SIG-M5 (cell line): ENCODE data around the gene PPP2R5D.
"Not testable (repeated sequence)": the region's sequence is repeated elsewhere in the genome, so short reads cannot be mapped to it uniquely, and the experiment has no call there.

Source experiments
- DNase-seq: peaks from one replicate; lab custom pipeline; 2025; lab: John Stamatoyannopoulos, UW

Gene PPP2R5D

DNA sequence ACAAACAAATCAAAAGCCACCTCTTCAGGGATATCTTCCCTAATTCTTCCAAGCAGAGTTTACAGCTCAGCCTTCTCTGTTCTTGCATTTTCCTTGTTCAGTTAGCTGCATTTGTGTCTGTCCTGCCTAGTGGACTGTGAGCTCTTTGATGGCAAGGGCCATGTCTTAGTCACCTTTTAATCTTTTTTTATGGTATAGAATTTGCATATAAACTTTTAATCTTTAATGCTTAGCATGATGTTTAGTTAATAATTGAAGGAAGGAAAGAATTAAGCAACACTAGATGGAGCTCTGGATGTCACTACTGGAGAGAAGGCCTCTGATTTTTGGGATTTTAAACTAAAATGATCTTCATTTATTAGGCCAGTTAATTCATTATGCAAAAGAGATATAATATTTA lies 12.1 kb downstream of the PPP2R5D start:
- no peak for DNase-seq

DNA sequence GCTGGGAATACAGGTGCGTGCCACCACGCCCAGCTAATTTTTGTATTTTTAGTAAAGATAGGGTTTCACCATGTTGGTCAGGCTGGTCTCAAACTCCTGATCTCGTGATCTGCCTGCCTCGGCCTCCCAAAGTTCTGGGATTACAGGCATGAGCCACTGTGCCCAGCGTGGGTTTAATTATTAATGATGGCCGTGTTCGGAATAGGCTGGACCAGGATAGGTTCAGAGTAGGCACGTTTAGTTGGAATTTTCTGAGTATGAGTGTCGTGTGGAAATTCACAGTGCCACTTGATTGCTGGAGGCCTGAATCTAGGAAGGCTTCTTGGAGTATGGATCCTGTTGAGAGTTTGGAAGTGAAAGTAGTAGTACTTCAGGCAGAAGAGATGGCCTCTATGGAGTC lies 13.8 kb downstream of the PPP2R5D start:
- not testable (repeated sequence) for DNase-seq

DNA sequence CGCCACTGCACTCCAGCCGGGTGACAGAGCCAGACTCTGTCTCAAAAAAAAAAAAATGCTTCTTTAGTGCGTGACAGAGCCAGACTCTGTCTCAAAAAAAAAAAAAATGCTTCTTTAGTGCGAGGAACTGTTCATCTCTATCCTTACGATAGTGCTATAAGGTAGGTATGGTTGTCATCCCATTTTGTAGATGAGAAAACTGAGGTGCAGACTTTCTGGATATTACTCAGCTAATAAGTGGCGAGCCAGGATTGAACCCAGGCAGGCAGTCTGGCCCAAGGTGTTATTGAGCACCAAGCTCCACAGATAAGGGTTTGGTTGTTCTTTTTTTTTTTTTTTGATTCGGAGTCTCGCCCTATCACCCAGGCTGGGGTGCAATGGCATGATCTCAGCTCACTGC lies 17.5 kb downstream of the PPP2R5D start:
- DNase-seq, result no peak

DNA sequence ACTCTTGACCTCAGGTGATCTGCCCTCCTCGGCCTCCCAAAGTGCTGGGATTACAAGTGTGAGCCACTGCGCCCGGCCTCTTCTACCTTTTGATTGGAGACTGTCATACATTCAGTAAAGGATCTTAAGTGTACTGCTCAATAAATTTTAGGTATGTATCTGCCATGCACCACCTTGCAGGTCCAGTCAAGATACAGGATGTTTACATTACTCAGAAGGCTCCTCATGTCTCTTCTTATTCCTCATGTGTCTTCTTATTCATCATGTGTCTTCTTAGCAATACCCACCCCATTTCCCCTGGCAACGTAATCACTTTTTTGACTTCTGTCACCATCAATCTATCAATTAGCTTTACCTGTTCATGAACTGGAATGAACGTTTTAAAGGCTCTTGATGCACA lies 21.5 kb downstream of the PPP2R5D start:
- no peak for DNase-seq

DNA sequence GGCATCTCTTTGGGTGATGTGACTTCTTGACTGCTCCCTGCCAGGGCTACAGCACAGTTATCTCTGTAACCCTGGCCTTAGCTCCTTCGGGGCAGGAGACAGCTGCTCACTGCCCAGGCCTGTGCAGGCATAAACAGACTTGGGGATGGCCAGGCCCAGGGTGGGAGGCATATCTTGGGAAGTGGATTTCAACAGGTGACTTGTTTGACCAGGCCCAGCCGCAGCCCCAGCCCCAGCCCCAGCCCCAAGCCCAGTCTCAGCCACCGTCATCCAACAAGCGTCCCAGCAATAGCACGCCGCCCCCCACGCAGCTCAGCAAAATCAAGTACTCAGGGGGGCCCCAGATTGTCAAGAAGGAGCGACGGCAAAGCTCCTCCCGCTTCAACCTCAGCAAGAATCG lies 21.9 kb downstream of the PPP2R5D start:
- no peak for DNase-seq

DNA sequence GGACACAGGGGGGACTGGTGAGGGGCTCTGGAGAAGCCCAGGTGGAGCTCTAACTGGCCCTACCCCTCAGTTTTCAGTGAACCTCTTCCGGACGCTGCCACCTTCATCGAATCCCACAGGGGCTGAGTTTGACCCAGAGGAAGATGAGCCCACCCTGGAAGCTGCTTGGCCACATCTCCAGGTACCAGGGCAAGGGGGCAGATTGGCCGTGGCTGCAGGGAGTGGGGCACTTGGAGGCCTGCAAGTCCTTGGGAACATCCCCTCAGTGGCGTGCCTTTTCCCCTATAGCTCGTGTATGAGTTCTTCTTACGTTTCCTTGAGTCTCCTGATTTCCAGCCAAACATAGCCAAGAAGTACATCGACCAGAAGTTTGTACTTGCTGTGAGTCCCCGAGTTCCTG lies 22.8 kb downstream of the PPP2R5D start:
- no peak for DNase-seq

DNA sequence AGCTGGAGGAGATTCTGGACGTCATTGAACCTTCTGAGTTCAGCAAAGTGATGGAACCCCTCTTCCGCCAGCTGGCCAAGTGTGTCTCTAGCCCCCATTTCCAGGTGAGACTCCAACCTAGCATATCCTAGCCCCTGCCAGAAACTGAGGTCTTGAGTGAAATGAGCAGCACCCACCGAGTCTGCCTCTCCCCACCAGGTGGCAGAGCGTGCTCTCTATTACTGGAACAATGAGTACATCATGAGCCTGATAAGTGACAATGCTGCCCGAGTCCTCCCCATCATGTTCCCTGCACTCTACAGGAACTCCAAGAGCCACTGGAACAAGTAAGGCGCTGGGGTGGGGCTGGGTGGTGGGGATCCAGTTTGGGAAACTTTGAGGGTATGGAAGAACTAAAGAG lies 24.8 kb downstream of the PPP2R5D start:
- no peak for DNase-seq

DNA sequence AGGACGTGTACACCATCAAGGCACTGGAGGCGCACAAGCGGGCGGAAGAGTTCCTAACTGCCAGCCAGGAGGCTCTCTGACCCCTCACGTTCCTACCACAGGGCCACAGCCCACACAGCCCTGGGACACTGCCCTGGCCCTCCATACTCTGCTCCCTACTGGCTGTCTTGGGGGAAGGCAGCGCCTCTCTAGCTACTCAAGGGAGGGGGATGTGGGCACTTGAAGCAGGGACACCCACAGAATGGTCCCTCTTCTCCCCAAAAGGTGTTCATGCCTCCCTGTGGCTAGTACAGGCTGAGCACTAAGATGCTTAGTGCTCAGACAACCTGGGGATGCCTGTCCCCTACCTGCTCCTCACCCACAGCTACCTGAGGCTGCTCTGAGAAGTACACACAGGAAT lies 26.8 kb downstream of the PPP2R5D start:
- no peak for DNase-seq

DNA sequence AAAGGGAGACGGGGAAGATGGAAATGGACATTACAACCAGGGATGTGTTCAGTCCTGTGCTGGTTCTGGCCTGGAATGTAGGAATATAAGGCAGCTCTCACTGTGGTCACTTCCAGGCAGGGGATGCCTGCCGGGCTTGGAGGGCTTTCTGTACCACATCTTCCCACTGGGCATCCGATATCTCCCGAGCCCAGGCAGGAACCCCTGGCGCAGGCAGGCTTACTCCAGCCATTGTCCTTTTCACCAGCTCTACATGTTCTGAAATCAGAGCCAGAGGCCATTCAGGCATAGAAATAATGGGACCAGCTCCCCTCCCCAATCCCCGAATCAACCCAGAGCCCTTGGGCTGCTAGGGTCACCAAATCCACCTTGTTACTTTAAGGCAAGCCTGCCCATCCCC lies 28.0 kb downstream of the PPP2R5D start:
- no peak for DNase-seq

DNA sequence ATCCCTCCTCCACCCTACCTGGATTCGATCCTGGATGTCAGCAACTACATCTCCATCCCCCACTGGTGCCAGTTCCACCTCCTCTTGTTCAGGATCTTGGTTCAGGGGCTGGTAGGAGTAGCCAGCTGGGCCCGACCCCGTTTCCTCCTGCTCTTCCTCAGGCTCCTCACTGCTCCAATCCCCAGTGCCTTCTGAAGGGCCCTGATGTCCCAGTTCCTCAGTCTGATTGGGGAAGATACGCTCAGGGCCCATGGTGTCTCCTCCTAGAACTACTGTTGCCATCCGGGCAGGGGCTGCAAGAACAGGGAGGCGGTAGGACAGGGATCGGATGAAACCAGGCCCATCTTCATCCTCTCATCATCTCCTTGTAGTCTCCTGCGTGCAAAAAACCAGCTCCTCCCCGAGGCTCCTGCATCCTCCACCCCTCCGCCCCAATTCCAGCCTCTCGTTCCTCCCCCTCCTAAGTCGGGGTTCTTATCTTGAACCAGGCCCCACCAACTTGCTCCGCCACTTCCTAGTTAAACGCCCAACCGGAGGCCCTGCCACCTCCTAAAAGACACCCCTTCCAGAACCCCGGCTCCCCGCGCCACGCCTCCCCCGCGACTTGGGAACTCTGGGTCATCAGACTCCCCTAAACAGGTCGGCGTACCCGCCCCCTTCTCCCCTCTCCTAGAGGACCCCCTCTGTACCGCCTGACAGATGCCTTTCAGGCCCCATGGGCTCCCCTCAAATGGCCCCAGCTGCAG lies 28.9 kb downstream of the PPP2R5D start:
- no peak for DNase-seq

DNA sequence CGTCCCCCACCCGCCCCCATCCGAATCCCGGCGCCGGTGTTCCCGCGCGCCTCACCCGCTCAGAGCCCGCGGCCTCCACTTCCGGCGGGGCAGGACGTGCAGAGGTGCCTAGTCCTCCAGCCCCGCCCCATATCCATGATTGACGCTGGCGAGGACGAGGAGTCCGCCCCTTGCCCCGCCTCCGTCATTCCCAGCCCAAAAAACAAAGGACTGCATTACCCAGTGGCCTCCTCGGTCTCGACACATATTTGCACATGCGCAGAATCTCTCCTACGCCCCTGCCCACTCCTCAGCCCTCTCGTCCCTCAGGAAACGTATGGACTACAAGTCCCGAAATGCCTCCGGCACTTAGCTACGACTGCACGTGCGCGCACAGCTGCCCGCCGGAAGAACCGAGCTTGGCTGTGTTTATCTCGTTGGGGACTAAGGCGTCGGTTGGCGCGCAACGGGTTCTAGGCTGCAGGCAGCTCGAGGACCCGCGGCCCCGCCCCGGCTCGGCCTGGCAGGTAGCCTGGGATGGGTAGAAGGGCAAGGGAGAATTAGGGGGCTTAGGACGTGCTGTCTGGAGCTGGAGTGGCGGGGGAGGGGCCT lies 29.6 kb downstream of the PPP2R5D start, which contains the start of the genes KLHDC3 and MEA1:
TSS of gene KLHDC3 (plus strand) at position 407 of the 591 bp plus-strand sequence. CDS start 2,944 bp downstream, outside the sequence.
TSS of gene MEA1 (minus strand) at position 104 of the 591 bp plus-strand sequence. CDS start 133 bp downstream, outside the sequence.
- peak; percentile 98 for DNase-seq

DNA sequence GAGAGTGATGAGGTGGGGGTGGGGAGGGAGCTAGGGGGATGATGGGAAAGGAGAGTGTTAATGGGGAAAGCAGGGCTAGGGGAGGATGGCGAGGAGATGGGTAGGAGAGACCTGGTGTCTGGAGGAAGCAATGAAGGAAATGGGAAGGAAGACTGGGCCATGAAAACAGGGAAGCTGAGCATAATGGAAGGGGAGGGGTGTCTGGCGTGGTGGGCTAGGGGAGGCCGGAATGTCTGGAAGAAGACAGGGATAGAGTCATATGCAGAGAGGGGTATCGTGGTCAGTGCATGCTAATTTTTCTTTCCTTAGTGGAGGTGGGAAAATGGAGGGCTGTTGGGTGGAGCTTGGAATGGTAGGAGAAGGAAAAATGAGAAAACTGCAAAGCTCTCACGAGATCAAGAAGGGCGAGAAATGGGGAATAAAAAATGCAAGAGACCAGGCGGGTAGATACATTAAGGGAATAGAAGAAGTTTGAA lies 30.1 kb downstream of the PPP2R5D start:
- DNase-seq, result no peak

DNA sequence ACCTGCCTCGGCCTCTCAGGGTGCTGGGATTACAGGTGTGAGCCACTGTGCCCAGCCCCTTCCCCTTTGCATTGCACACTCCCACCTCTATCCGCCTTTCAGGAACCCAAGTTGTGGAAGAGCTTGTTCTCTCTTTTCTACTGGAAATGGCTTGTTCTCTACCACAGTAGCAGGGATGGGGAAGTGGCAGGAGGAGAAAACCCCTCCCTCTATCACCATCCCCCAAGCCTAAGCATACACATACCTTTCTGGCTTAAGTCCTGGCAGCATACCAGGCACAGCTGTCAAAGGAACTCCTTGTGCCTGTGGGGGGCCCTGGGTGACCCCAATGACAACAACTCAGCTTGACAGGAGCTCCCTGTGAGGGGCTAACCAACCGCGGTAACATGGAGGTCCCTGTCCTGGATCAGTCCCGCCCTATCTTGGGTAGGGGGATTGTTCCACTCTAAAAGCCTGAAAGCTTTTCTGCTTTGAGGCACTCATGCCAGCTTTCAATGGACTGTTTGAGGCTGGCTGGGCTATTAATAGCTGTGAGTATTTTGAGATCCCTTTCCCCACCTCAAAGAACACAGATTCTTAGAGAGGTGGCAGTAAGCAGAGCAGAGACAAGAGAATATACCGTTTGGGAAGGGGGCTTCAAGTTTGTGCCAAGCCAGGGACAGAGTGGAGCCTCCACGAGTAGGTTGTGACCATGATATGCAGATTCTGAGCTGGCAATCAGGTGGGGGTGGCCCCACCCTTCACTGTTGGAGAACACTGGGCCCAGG lies 32.0 kb downstream of the PPP2R5D start:
- DNase-seq, result no peak

DNA sequence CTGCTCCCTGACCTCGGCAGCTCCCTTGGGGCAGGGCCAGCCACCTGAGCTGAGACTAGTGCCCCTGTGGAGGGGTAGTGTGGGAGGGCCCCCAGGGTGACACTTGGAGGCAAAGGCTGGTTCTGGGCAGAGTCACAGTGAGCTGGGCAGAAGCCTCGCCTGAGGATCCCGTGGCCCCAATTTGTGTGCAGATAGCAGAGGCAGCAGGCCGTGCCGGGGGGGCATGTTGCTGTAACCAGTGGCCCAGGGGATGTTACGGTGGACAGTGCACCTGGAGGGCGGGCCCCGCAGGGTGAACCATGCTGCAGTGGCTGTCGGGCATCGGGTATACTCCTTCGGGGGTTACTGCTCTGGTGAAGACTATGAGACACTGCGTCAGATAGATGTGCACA lies 32.6 kb downstream of the PPP2R5D start:
- no peak for DNase-seq

DNA sequence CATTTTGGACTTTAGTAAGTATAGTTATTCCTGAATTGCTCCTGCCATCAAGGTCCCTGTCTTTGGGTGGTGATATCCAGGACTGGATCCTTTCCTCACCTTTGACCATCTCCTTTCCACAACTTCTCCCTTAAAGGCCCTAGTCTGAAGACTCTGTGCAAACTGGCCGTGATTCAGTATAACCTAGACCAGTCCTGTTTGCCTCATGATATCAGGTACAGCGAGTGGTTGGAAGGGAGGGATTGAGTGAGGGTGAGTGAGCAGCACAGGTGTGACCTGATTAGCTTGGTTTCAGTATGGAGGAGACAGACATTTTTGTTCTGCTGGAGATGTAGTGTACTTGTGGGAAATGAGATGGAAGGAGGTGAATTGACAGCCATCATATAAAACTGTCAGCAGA lies 34.8 kb downstream of the PPP2R5D start:
- DNase-seq, result no peak

DNA sequence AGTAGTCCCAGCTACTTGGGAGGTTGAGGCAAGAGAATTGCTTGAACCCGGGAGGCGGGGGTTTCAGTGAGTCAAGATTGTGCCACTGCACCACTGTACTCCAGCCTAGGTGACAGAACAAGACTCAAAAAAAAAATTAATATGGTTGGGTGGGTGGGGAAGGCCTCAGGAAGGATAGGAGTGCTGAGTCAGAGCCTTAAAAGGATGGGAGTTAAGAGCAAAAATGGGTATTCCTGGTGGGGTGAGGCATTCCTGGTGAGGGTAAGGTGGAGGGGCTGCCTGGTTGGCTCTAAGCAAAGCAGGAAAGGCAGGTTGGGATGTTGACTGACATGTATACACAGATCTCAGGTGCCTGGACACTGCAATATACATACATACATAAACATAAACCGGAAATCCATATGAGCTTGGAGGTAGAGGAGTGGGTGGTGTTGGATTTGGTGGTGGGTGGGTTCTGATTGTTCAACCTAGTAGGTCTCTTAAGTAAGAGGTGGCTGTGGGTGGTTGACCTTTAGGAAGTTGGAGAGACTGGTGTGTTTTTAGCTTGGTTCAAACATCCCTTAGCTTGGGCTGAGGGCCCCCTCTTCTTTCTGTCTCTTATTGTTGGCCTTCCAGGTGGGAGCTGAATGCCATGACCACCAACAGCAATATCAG lies 35.8 kb downstream of the PPP2R5D start:
- DNase-seq, result no peak

DNA sequence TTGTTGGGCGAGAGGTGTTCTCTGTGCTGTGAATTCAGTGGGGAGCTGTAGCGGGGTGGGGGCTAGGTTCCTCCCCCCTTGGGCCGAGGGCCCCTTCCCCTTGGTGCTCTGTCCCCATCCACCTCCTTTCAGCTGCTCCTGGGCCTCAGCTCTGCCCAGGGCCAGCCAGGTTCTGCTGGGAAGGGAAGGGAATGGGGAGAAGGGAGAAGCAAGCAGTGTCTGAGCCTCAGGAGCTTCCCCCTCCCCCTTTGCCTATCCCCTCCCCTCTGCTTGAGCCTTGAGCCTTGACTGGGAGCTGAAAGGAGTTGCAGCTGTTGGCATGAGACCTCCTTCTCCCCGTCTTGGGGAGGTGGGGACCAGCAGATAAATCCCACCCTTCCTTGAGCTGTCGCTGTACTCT lies 36.5 kb downstream of the PPP2R5D start:
- DNase-seq, result no peak

DNA sequence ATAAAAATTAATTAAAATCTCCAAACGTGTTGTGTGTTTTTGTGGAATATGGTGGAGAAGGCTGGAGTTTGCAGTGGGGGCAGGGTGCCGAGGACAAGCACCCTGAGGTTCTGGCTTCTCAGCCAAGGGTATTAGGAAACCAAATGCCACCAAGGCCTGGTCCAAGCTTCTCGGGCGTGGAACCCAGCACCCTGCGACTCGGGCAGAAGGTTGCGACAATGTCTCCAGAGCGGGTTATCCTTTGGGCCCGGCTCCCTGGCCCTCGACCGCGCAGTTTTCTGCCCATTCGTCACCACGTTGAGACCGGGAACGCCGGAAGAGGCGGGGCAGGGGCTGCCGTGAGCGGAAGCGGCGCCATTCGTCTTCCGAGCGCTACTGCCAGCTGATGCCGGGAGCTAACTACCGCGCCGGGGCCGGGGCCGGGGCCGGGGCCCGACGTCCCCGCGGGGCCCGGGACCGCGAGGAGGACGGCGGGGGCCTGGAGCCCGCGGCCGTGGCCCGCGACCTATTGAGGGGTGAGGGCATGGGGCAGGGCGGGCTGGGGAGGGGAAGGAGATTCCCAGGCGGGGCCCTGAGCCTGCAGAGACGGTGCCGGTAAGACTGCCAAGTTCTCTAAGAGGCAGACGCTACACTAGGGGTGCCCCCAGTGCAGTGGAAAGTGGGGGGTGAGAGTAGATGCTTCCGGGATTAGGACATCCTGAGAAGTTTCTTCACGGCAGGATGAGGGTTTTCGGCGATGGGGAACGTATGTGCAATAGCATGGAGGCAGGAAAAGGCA lies 37.1 kb downstream of the PPP2R5D start, which contains the start of gene RRP36:
TSS of gene RRP36 (plus strand) at position 354 of the 778 bp plus-strand sequence. CDS start at position 386, 32 bp downstream.
- DNase-seq, result no peak

DNA sequence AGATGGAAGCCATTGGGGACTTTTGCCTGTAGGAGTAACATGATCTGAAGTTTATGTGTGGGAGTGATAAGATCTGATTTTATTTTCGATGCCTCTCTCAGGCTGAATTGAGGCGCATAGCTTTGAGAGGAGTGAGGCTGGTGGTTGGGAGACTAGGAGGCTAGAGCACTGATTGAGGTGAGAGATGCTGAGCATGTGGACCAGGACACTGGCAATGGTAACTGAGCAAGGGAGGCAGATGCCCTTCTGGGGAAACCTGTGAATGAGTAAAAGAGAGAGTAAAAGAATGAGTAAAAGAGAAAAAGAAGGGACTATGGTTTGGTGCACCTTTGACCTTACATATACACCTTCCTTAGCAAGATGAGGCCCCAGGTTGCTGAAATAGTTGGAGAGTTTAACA lies 40.1 kb downstream of the PPP2R5D start:
- no peak for DNase-seq

DNA sequence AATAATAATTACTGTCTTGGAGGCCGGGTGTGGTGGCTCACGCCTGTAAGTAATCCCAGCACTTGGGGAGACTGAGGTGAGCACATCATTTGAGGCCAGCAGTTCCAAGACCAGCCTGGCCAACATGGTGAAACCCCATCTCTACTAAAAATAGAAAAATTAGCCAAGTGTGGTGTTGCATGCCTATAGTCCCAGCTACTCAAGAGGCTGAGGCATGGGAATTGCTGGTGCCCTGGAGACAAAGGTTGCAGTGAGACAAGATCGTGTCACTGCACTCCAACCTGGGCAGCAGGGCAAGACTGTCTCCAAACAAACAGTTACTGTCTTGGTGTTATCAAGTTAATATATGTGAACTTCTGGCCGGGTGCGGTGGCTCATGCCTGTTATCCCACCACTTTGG lies 42.0 kb downstream of the PPP2R5D start:
- DNase-seq, result no peak

DNA sequence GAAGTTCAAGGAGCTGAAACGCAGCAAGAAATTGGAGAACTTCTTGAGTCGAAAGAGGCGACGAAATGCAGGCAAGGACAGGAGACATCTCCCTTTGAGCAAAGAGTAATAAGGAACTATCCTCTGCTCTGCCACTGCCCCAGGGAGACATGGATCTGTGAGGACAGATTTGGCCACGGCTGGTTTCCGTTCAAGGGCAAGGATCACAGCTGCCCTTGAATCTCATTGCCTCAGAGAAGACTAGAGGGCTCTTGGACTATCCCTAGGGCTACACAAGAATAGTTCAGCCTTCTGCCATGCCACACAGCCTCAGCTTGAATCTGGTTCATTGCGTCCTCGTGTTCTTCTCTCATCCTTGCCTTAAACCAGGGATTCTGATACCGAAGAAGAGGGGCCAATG lies 44.8 kb downstream of the PPP2R5D start:
- DNase-seq, result no peak
